GM18519 (cell line): ENCODE measurements around the gene SPEM3.

Experiments
- ATAC-seq: cut with Tn5 transposase; IDR thresholded peaks from one replicate; pipeline ENCODE4 v1.9.1; 2021; ENCODE audit warnings: mild to moderate bottlenecking, moderate library complexity; ENCODE audit not compliant: unreplicated experiment, low FRiP score

The SPEM3 gene

DNA sequence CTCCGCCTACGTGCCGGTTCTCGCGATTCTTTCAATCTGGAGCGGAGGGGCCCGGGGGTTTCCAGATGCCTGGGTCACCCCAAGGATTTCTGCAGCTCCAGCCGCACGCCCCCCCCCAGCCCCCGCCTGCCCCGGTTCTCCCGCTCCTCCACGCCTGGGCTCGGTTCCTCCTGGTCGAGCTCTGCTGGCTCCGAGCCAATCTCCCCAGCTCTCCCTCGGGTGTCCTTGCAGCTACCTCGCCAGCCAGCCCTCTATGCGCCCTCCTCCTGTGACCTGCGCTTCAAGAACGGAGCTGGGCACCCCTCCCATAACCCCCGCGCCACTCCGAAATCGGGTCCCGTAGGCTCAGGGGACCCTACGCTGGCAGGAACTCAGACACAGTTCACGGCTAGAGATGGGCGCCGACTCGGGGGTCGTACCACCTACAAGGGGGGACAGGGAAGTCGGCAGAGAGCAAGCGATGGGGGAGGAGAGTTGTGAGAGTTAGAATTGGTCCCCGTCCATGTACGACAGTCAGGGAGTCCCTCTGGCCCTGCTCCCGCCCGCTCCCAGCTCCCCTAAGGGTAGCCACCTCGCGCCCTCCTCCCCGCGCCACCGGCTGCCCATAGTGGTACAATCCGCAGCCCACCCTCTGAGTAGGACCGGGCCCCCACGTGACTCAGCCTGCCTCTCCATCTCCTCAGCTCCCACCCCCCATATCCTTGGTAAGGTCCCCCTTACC, 11.6 kb downstream of the SPEM3 start:
- no peak for ATAC-seq

DNA sequence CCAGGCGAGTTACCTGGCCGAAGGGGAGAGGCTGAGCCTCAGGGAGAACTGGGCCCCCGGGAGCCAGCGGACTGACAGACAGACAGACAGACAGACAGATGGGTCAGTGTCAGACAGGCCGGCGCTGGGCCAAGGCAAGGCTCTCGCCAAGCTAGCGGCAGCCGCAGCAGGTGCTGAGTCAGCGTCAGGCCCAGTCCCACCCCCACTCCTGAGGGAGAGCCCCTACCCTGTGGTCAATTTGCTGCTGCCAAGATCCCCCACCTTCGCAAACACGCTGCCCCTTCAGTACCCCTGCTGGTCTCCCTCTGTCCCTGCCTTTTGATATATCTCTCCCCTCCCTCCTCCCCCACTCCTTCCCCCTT, 12.2 kb downstream of the SPEM3 start:
- ATAC-seq, result no peak

GRCh38 chr17:7441266-7441665, 12.6 kb downstream of the SPEM3 start:
- no peak for ATAC-seq

GRCh38 chr17:7442142-7442541, 13.5 kb downstream of the SPEM3 start:
- no peak for ATAC-seq

GRCh38 chr17:7443499-7444485, 15.1 kb downstream of the SPEM3 start:
- no peak for ATAC-seq

- ATAC-seq, result no peak
These were observed 16.3 kb downstream of the SPEM3 start, which contains the start of gene CHRNB1 for GRCh38 chr17:7444682-7445618. TSS of gene CHRNB1 (plus strand) at chr17:7445061. CDS start at chr17:7445128, 67 bp downstream.

GRCh38 chr17:7445619-7445968, 16.9 kb downstream of the SPEM3 start:
- no peak for ATAC-seq

DNA sequence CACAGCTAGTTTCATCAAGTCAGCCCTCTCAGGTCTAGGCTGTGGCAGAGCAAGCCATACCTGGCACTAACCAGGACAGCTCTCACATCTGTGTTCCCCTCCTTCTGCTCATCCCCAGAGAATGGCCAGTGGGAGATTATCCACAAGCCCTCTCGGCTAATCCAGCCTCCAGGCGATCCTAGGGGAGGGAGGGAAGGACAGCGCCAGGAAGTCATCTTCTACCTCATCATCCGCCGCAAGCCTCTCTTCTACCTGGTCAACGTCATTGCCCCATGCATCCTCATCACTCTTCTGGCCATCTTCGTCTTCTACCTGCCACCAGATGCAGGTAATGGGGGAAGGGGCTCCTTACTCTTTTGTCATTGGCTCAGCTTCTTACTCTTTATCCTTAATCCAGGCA, 19.8 kb downstream of the SPEM3 start:
- ATAC-seq, result no peak

DNA sequence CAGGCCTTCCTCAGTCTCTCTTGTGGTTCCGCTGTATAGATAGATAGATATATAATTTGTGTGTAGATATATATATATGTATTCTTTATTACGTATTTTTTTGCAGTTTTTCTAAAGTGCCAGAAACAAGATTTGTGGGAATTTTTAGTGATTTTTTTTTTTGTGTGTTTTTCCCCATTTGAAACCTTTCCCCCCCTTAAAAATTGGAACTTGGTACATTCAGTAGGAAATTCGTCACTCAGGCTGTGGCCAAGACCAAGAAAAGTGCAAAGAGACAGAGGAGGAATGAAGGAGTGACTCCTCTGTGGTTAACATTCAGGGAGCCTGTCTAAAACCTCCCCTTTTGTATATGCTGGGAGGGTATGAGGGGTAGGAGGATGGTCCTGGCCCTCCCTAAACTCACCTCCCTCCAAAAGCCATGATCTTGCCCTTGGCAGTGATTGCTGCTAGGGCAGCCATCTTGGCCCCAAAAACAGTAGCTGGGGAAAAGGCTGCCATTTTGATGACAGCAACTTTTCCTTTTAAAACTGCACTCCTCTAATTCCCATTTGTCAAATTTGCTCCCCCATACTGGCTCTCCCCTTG, 31.4 kb downstream of the SPEM3 start:
- no peak for ATAC-seq

DNA sequence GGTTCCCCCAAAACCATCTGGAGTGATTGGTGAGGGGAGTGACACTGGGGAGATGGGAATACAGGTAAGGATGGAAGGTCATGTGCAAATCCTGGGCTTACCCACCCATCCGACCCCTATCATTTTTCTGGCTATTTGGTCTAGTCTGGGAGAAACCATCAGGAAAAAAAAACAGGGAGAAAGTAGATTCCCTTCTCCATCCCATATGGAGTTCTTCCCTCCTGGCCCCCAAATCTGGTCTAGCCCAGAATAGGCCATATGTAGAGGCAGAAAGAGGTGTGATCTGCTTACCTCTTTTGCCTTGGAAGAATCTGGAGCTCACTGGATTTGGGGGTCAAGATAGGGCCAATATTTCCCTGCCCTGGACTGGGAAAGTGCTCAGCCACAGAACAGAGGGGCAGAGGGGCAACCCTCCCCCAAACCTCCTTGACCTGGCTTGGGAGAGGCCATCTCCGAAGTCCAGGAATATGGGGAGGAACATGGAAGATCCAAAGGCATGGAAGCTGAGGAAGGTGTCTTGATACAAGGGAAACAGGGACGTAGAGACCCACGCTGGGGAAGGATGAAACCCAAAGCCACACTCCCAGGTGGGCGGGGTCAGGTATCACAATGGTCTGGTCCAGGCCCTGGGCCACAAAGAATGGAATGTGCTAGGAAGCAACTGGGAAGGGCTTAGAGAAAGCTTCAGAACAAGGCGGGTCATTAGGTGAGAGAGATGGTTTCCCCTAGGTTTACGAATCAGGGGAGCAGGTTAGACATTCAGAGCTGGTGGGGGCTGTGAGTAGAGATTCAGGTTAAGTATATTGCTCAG, 32.4 kb downstream of the SPEM3 start:
- no peak for ATAC-seq

DNA sequence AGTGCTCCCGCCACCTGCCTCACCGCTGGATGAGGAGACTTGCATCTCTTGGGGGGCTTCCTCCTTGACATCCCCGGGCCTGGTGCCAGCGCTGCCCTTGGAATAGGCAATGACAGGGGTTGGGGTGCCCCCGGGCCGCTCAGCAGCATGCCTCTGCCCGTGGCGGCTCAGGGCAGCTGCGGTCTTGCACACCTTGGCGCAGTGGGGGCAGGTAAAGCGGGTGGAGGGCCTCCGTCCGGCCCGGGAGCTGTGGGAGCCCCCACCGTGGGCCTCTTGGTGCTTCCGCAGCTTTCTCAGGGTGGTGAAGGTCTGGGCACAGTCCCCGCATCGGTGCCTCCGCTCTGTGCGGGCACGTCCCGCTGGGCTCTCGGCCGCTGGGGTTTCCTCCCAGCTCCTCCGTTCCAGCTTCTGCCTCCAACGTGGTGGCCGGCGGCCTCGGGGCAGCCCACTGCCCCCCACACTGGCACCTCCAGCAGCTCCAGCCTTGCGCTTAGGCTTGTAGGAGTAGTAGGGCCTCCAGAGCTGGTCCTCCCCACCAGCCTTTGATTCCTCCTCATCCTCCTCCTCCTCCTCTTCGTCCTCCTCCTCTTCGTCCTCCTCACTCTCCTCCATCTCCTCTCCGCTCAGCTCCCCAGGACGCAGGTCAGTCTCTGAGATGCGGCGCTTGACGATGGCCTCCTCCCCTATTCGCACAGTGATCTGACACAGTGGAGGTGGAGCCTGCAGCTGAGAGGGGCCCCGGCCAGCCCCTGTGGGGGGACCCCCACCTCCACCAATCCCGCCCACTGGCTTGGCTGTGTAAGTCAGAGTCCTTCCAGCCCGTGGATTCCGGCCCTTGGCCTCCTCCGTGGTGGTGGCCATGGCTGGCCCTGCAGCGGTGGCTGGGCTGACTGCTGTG, 34.1 kb downstream of the SPEM3 start:
- ATAC-seq, result no peak

- no peak for ATAC-seq
These were observed 34.8 kb downstream of the SPEM3 start for GRCh38 chr17:7463372-7463846.

DNA sequence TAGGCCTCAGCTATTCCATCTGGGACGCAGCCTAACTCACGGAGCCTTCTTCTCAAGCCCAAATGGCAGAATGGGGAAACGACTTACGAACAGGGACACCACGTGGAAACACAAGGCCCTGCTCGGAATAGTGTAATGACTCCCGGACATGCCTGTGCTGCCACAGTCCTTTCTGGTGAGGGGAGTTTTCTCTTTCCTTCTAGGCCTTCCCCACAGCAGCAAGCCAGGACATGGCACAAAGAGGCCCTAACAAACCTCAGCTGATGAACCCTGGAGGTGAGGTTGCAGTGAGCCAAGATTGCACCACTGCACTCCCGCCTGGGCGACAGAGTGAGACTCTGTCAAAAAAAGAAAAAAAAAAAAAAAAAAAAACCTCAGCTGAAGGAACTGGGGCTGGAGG, 35.4 kb downstream of the SPEM3 start:
- no peak for ATAC-seq

DNA sequence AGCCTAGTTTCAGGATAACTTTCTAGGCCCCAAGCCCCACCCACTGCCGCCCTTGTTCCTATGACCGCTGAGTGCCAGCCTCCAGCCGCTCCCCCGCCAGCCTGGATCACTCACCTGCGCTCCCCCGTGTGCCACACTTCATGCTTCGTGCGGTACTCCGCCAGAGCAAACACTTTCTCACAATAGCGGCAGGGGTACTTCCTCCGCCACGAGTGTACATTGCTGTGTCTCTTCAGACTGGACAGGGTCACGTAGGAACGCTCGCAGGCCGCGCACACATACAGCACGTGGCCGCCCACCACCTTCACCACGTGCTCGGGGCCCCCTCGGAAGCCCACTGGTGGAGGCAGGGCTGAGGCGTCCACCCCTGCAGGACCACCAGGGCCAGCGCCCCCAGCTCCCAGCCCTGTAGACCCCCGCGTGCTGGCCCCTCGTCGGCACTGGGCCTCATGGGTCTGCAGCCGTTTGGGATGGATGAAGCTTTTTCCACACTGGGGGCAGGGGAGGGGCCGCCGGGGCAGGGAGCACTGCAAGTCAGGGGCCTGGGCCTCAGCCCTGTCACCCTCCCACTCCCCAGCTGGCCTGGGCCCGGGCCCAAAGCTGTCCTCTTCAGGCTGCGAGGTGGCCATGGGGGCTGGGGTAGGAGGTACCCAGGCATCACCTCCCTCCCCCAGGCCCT, 37.1 kb downstream of the SPEM3 start:
- no peak for ATAC-seq

GRCh38 chr17:7466318-7466638, 37.6 kb downstream of the SPEM3 start:
- no peak for ATAC-seq

GRCh38 chr17:7466639-7467341, 38.1 kb downstream of the SPEM3 start:
- ATAC-seq, result no peak

- no peak for ATAC-seq
These were observed 38.8 kb downstream of the SPEM3 start for GRCh38 chr17:7467498-7467897.
